ENCODE measurements around the gene DAND5.

DNA sequence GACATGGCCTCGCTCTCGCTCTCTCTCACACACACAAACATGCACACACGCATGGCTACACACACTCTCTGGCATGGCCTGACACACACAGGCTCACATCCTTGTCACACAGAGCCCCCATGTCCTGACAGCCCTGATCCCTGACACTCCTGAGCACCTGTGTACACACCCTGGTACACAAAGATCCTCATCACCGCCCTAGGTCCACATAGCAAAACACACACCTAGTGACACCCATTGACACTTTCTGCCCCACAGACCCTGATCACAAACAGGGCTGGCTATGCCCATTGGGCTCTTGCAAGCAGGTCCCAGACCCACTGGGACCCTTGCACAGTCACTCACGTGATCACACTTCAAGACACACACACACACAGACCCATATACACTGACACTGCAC, 21.9 kb downstream of the DAND5 start:
- TF ChIP-seq SUZ12 (IDR thresholded peaks at IDR 0.05; ENCODE audit: extremely low read depth, insufficient read depth, insufficient read length) (no peak), ZNF274 (IDR thresholded peaks at IDR 0.05; ENCODE audit: low read depth, low read length) (no peak)

Data from NT2/D1 (cell line).